HepG2 (cell line): ENCODE measurements around the gene PFN1. TPM values are rescaled to one million over a fixed set of nuclear protein-coding genes. Genes with fewer than 3 reads are reported as not detected.

Source experiments
- POLR2AphosphoS5 ChIP-seq: IDR thresholded peaks from 2 replicates; pipeline ENCODE4 v1.6.1; 2012; ENCODE audit warnings: low read depth, low read length
- SMC3 ChIP-seq: IDR thresholded peaks from 2 replicates; pipeline ENCODE4 v1.6.1; 2011; ENCODE audit warnings: low read length, improper control_type of control experiment
- XRCC5 ChIP-seq: fragments of 200-400 bp; formaldehyde crosslinking; optimal IDR thresholded peaks from 2 replicates; pipeline ENCODE3; 2017; ENCODE audit warnings: mild to moderate bottlenecking, low read length
- ZBTB40 ChIP-seq, 2 experiments: fragments of 450-650 bp in 1 of 2; sonication (generic) in 1 of 2; formaldehyde crosslinking in 1 of 2; IDR thresholded peaks; 2 replicates each; pipeline versions ENCODE4 v1.6.1 to v1.8.0; 2016 to 2022; ENCODE audit warnings: antibody characterized with exemption in 1 of 2, mild to moderate bottlenecking in 1 of 2, missing genetic modification reagents in 1 of 2
- ZNF451 ChIP-seq: sonication (generic); formaldehyde crosslinking; IDR thresholded peaks from 2 replicates; pipeline ENCODE4 v1.5.0; 2020; ENCODE audit warnings: mild to moderate bottlenecking, missing genetic modification reagents
- ZNF503 ChIP-seq: sonication (generic); formaldehyde crosslinking; IDR thresholded peaks from 2 replicates; pipeline ENCODE4 v1.4.0; 2020; ENCODE audit warnings: missing genetic modification reagents
- ZNF580 ChIP-seq: IDR thresholded peaks from 2 replicates; pipeline ENCODE4 v1.6.1; 2016; ENCODE audit warnings: low read depth, borderline replicate concordance
- ZNF713 ChIP-seq: sonication (generic); formaldehyde crosslinking; IDR thresholded peaks from 2 replicates; pipeline ENCODE4 v1.4.0; 2020; ENCODE audit warnings: mild to moderate bottlenecking, missing genetic modification reagents
- ZNF775 ChIP-seq: sonication (generic); formaldehyde crosslinking; IDR thresholded peaks from 2 replicates; pipeline ENCODE4 v1.4.0; 2020; ENCODE audit warnings: missing genetic modification reagents, mild to moderate bottlenecking, moderate library complexity, borderline replicate concordance
- polyA plus RNA-seq, 8 experiments: library from polyadenylated mRNA; depleted of rRNA in 3 of 8; stranded (reverse) in 7 of 8; unstranded in 1 of 8; fragments of >200 nt; fragmentation: Illumina TruSeq in 4 of 8; extraction: Trizol in 4 of 8; gene quantifications; 2 replicates each; pipeline versions ENCODE4 v1.2.1 to v1.2.3, GENCODE V29; 2011 to 2016; ENCODE audit warnings: low read depth in 4 of 8, missing spikeins in 1 of 8, mixed read lengths in 1 of 8; ENCODE audit not compliant: insufficient read depth in 1 of 8
- total RNA-seq, 5 experiments: library from RNA; depleted of rRNA; stranded (reverse); fragments of >200 nt; fragmentation: Illumina TruSeq; extraction: Trizol; gene quantifications; 2 replicates each; pipeline ENCODE4 v1.2.3, GENCODE V29; 2016; ENCODE audit warnings: low read depth in 1 of 5

PFN1 gene
- total and polyA plus RNA-seq, 2 of the 13 experiments (the other 11 are each of a cell fraction or from before 2014, with no cell fraction given), result 494 to 613 TPM

- TF ChIP-seq ZBTB40 (IDR thresholded peaks at IDR 0.05) (no peak), ZBTB40 (CRISPR knock-in tag; IDR thresholded peaks at IDR 0.05) (0 out of 2 replicates have a peak, but pooled peaks have one; percentile 12), POLR2AphosphoS5 (peak; percentile 68), SMC3 (no peak), ZNF713 (CRISPR knock-in tag) (no peak), ZNF451 (CRISPR knock-in tag) (no peak), XRCC5 (no peak), ZNF775 (CRISPR knock-in tag) (no peak), ZNF580 (CRISPR knock-in tag) (peak; percentile 14; the same call in 1 of the 2 replicates), ZNF503 (no peak)
These were observed 49.1 kb upstream of the PFN1 start, which contains the start of the genes INCA1 and KIF1C (continued) for GRCh38 chr17:4997302-4998026.
